HG02884 (cell line): ENCODE results near the gene CDCA4.

Source experiments
- ATAC-seq: cut with Tn5 transposase; IDR thresholded peaks from one replicate; pipeline ENCODE4 v1.9.1; 2021; ENCODE audit warnings: mild to moderate bottlenecking, moderate library complexity; ENCODE audit not compliant: unreplicated experiment

CDCA4 gene

DNA sequence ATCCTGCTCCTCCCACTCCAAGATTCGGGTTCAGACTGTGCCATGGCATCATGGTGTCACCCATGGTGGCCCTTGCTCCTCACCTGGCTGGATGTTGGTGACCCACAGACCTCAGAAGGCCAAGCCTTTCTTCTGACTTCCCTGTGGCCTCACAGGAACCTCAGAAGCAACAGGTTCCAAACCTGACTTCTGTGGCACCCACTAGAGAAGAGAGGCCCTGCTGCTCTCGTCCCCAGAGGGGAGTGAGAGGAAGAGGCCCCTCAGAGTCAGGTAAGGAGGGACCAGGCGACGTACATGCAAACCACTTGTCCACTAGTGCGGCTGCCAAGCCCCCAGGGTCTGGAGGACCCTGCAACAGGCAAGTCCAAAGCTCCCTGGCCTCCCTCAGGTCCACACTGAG, 24.9 kb downstream of the CDCA4 start:
- ATAC-seq: no peak

DNA sequence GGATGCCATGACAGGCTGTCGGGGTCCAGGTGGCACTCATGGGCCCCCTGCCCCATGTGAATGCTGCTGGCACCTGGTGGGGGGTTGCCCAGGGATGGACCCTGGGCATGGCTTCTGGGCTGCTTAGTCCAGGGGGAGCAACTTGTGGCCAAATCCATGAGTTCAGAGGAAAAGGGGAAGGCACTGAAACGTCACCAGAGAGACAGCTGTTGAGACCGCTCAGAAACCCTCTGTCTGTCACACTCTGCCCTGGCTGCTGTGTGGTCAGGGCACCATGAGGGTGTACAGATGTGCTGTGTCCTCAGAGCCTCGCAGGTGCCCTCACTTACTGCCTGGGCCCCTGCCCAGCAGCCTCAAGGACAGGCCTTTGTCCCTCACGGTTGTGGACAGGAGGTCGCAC, 25.9 kb downstream of the CDCA4 start:
- no peak for ATAC-seq

DNA sequence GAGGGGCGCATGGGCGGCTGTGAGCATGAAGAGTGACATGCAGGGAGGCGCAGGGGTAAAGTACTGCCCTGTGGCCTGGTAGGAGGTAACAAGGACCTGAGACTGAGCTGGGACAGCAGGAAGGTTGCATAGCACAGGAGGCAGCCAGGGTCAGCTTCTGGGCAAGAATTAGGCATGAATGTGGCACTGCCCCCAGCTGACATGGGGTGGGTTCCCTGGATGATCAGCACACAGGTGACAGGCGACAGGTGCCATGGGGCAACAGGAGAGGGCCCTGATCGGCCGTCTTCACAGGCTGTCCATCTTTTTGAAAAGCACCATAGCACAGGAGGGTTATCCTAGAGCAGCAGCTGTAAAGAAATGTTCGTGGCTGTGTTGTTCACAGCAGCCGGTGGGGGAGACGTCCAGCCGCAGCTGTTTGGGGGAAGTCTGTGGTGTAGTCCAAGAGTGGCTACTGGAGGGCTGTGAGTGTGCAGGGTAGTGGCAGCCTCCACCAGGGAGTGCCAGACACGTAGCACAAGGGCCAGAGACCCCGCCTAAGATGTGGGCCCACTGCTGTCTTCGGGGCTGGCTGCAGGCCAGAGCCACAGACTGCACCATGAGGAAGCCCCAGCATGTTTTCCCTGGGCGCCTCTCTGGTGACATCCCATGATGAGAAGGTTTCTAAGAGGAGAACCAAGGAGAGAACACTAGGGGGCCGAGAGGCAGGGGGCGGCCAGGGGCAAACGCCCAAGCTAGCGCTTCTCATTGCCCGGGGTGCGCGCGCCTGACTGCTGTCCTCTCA, 26.9 kb downstream of the CDCA4 start:
- no peak for ATAC-seq

DNA sequence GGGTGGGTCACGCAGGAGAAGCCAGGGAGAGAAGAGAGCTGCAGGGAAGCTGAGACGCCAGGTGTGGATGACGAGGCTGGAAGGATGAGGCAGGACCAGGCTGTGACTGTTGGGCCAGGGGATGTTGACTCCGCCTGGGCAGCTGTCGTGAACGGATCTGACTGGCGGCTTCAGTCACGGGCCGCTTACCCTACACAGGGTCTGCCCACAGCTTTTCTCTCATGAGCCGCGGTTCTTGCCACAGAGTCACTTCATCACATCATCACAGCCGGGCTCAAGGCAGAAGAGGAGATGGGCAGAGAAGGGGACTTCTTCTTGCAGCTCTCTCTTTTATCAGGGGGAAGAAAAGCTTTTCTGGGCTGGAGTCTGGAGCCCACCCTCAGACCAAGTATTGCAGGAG, 27.6 kb downstream of the CDCA4 start:
- no peak for ATAC-seq

DNA sequence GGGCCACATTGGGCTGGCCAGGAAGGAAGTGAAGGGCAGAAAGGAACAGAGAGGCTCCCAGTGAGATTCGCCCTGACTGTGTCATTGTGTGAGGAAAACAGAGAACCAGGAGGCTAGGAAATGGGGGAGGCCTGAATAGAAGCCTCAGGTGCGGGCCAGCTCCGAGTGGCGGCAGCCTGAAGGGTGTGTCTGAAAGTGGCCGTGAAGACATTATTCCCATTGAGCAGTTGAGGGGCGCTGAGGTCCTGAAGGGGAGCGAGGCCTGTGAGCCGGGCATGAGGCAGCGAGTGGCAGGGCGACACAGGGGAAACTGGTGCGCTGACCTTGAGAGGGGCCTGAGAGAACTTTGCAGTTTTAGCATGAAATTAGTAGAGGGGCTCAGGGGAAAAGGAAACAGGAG, 28.4 kb downstream of the CDCA4 start:
- no peak for ATAC-seq

DNA sequence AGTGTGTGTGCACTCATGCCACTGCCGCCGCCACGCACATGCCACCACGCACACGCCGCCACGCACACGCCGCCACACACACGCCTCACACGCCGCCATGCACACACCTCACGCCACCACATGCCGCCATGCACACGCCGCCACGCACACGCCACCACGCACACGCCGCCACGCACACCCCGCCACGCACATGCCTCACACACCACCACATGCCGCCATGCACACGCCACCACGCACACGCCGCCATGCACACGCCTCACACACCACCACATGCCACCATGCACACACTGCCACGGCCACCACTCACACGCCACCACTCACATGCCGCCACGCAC, 29.0 kb downstream of the CDCA4 start:
- ATAC-seq: no peak

DNA sequence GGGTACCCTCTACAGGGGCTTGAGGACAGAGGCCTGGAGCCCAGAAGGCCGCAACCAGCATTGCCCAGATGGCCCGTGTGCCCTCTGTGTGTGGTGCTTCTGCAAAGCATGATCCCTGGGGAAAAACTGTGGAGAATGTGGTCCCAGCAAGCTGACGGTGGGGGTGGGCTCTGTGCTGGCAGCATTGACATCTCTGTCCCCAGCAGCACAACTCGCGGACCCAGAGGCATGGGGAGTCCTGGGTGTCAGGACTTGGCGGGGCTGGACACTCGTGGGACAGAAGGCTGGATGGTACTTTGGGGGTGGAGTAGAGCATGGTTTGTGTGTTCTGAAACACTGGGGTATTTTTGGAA, 31.0 kb downstream of the CDCA4 start:
- ATAC-seq: no peak

DNA sequence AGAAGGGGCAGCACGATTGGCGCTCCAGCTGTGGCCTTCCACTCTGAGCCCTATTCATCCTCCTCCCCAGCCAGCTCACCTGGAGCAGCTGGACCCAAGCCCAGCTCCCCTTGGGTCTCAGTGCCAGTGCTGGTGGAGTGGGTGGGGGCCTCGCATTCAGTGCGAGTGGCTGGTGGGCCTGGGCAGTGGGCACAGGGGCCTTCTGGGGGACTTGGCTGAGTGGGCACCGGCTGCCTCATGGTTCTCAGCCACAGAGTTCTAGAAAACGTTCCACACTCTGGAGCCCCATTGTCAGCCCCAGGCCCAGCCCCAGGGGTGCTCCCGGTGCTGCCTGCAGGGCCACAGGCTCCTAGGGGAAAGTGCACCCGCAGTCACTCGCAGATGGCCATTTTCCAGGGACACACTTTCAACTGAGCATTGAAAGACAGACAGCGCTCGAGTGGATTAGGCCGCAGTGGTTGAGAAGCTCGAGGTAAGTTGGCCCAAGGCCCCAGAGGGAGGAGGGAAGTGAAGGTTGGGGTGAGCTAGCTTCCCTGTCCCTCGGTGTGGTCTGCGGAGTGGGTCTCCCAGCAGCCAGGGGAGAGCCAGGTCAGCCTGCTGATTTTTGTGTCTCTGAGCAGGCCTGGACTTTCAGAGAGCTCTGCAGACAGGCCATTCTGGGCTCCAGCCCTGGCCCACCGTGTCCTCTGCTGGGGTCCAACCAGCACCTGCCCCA, 31.5 kb downstream of the CDCA4 start:
- no peak for ATAC-seq

DNA sequence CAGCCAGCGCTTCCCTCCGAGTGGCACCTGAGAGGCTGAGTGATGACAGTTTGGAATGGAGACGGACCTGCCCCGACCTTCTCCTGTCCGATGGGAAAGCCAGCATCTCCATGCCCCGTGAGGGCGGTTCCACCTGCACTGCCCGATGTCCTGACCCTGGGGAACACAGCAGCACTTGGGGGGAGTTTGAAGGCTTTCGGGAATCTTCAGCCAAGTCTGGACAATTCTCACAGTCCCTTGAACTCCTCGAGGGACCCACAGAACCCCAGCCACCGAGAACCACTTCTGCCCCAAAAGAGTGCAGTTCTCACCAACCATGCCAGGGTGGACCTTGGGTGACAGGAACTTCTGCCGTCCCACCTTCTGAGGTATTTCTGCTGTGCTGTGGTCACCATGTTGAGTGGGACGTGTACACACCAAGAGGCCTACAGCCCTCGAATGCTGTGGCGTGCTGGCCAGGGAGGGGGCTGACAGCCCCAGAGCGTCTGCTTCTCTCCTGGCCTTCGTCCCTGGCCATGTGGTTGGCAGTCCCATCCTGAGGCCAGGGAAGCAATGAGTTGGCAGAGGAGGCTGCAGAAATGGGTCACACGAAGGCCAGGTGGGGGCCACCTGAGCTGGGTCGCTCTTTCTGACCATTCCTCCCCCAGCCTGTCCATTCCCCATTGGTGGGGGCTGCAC, 34.3 kb downstream of the CDCA4 start:
- ATAC-seq: no peak

DNA sequence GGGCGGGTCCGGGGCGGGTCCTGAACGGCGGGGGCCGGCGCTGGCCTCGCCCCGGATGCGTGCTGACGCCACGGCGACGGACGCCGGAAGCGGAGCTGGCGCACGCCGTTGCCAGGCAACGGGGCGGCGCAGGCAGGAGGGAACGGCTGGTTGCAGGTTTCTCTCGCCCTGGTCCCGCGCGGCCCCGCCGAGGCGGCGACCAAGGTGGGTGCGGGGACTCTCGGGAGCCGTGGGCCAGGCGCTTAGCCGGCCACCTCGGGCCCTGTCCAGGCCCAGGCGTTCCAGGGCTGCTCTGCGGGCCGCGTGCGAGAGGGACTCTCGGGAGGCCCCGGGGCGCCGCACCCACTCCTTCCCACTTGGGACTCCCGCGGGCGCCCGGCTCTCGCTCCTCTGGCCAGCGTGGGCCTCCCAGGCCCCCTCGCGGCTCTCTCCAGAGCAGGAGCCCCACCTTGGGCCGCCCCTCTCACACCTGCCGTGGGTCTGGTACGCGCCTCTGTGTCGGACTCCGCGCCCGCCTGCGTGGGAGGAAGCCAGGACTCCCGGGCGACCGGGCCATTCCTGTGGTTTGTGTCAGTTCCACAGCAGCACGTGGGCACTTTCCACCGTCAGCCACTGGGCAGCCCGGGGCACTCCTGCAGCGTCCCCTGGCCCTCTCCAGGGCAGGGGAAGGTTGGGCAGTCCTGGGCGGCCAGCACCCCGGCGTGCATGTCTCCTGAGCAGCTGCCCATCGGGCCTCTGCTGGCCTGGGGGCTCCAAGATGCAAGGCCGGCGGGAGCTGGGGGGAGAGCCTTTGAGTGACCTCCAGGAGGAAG, 35.0 kb downstream of the CDCA4 start, which contains the start of gene CLBA1:
Gene CLBA1 (plus strand): TSS at position 114 of the 812 bp plus-strand sequence. CDS start 644 bp downstream, at position 758.
- peak; percentile 94 for ATAC-seq

DNA sequence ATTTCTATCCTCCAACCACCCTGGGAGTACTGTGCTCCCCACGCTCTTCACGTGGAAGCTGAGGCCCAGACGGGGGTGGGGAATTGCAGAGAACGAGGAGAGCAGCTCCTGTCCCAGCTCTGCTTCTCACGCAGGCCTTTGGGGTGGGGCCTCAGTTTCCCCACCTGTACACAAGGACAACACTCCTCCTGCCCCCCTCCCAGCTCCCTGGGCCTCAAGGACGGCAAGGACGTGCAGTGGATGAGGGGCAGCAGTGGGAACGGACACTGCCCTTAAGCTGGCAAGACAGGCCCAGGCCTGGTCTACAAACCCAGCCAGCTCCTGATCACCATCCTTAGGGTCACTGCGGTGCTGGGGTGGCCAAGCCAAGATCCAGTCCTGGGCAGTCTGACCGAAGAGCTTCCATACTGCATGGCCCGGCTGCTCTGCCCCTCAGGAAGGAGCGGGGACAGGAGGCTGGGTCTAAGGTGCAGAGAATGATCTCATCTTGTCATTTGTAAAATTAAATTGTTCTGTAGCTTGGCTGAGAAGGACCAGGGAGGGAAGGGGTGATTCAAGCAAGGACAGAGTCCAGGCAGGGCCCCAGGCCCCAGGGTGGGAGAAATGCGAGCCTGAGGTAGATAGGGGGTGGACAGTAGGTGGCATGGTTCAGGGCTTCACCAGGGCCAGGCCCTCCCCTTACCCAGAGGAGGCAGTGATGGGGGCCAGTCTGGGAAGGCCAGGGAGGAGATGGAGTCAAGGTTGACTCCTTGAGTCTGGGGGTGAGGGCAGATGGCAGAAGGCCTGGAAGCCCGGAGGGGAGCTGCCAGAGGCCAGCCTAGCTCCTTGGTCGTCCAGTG, 36.6 kb downstream of the CDCA4 start:
- no peak for ATAC-seq

DNA sequence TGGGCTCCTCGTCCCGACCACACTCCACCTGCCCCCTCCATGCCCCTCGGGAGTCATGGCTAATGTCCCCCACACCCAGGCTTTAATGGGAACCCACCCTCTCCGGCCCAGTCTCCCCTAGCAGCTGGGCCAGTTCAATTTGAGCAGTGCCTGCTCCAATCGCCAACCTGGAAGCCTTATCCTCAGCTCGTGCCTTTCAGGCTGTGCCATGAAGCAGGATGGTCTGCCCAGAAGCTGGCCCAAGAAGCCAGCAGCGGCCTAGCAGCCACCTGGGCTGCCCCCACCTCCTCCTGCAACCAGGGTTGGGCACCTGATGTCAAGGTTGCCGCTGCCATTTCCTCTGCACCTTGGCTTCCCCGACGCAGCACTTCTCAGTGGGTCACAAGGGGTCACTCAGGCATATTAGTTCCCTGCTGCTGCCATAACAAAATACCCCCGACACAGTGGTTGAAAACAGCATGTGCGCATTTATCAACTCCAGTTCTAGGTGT, 37.6 kb downstream of the CDCA4 start:
- ATAC-seq: no peak

DNA sequence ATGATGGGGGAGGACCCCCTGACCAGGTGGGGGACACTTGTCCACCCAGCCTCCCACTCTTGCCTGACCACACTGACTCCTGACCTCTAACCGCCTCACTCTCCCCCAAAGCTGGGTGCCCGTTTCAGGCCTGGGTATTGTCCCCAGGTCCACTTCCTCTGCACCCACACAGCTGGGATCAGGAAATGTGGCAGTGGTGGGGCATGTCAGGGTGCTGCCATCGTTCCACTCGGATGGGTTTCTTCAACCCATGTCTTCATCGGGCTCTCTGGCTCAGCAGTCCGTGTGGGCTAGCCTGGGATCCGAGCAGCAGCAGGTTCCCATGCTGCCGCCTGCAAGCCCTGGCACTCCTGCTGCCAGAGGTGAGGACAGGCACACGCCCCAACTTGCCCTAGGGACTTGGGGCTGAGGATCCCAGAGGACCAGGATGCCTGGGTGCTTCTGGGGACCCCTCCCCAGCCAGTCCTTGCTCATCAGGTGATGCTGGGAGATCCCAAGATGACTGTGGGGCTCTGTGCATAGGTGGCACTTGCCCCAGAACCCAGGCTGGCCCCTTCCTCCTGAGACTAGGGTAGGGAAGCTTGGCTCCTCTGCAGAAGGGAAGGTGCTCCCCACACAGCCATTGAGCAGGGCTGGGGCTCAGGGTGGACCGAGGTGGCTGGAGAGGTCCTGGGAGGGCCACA, 38.2 kb downstream of the CDCA4 start:
- no peak for ATAC-seq

DNA sequence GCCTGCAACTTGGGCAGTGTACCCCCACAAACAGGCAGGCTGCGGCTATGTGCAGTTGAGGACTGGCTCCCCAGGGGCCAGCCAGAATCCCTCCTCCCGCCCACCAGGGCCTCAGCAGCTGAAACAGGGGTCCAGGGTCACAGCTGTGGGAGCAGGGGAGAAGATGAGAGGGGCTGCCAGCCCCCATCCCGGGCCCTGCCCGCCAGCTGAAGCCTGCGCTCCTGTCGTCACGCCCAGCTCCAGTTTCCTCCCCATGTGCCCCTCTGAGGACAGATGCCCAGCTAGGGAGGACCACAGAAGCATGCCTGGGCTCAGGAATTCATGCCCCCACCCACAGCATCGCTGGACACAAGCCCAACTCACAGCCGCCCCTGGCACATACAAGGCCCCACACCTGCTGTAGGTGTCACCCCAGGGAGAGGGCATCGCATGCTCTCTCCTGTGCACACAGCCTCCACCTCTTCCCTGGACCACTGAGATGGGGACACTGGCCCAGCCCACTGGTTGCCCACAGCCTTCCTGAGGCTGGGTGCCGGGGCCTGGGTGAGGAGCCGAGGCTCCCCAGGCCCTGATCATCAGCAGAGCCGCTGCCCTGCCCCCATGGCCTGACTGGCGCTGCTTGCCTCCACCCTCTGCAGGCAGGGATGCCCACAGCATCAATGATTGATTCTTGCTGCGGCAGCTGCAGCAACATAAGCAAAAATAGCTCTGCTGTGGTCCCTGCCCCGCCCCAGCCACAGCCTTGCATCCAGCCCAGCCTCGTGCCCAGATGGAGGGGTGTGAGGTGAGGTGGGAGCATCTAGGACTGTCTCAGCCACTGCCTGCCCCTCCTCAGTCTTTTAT, 39.0 kb downstream of the CDCA4 start:
- ATAC-seq: no peak

DNA sequence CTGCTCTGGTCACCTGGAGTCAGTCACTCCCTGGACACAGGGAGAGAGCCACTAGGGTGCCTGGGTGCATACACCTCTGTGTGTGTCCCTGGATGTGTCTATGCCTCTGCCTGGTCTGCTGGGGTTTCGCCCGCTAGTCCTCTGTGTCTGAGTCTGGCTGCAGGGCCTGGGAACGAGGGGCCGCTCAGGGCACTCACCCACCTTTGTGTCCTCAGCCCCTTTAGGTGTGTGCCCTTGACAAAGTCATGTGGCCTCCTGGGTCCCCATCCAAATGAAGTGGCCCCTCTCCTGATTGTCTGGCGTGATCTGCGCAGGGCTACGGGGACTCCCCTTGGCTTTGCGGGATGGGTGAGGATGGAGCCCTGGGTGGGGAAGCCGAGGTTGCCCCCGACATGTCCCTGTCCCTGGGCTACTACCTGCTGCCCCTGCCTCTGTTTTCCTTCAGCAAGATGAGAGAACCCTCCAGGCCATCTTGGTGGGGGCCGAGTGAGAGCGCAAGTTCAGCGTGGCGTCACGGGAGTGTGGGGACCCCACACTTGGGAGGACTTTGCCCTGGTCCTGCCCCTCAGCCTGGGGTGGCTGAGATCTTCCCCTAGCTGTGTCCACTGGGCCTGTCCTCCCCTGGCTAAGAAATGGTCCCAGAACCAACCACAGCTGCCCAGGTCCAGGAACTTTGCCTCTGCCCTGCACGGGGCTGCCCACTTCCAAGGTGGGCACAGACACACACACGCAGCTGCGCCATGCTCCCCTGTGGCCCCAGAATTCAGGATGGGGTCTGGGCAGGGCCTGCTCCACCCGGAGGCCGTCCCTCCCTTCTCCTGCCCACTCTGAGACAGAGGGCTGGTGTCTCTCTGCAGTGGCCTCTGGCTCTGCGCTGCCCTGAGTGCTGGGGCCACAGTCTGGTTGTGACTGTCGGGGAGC, 40.0 kb downstream of the CDCA4 start:
- no peak for ATAC-seq

DNA sequence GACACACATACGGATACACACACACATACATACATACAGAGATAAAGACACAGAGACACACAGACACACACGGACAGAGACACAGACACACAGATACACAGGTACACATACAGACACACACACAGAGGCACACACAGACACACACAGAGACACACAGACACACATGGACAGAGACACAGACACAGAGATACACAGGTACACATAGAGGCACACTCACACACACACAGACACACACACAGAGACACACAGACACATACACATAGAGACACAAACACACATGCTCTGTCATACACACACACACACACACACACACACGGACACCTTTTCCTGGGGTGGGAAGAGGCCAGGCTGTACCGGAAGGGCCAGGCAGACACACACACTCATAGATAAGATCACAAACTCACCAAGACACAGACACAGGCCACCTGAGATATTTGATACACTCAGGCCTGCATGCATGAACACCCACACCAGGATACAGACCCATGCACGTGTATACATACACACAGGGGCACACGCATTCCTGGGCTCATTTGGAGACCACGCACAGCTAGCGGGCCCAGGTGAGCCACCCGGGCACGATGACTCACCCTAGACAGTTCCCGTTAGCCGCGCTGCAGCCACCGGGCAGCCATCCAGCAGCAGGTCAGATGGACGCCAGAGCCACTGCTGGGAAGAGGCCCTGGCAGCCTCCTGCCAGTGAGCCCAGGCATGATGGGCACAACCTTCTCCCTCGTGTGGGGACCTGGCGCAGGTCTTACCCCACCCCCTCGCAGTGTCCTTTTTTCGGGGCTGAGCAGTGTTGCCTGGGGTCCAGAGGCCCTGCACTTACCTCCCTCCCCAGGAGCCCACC, 40.9 kb downstream of the CDCA4 start:
- ATAC-seq: no peak
